HepG2 (cell line): ENCODE results near the gene SMCHD1. TPM values are rescaled to one million over a fixed set of nuclear protein-coding genes. Genes with fewer than 3 reads are reported as not detected.

Source experiments
- ATF6 ChIP-seq: sonication (generic); formaldehyde crosslinking; conservative IDR thresholded peaks from 2 replicates; pipeline ENCODE4 v1.4.0; 2020; ENCODE audit warnings: missing genetic modification reagents
- HOXA9 ChIP-seq: sonication (generic); formaldehyde crosslinking; IDR thresholded peaks from 2 replicates; pipeline ENCODE4 v1.8.1; 2022; ENCODE audit warnings: missing genetic modification reagents, mild to moderate bottlenecking, moderate library complexity, borderline replicate concordance
- MIER2 ChIP-seq: IDR thresholded peaks from 2 replicates; pipeline ENCODE4 v1.6.1; 2016; ENCODE audit warnings: missing biosample characterization, missing genetic modification reagents
- MLXIP ChIP-seq: sonication (generic); formaldehyde crosslinking; IDR thresholded peaks from 2 replicates; pipeline ENCODE4 v1.9.0; 2021; ENCODE audit warnings: missing genetic modification reagents, borderline replicate concordance
- SMC3 ChIP-seq: IDR thresholded peaks from 2 replicates; pipeline ENCODE4 v1.6.1; 2011; ENCODE audit warnings: low read length, improper control_type of control experiment
- SP4 ChIP-seq: sonication (generic); formaldehyde crosslinking; IDR thresholded peaks from 2 replicates; pipeline ENCODE4 v1.8.1; 2023; ENCODE audit warnings: mild to moderate bottlenecking, missing genetic modification reagents
- SRSF1 ChIP-seq: fragments of 200-400 bp; formaldehyde crosslinking; optimal IDR thresholded peaks from 2 replicates; pipeline ENCODE3; 2017; ENCODE audit warnings: mild to moderate bottlenecking, low read depth, low read length, moderate library complexity
- ZBTB33 ChIP-seq: sonication (generic); formaldehyde crosslinking; IDR thresholded peaks from 2 replicates; pipeline ENCODE4 v1.4.0; 2020; ENCODE audit warnings: missing genetic modification reagents
- ZNF446 ChIP-seq: sonication (generic); formaldehyde crosslinking; IDR thresholded peaks from 2 replicates; pipeline ENCODE4 v1.5.0; 2020; ENCODE audit warnings: mild to moderate bottlenecking, missing genetic modification reagents
- ZNF770 ChIP-seq: sonication (generic); formaldehyde crosslinking; IDR thresholded peaks from 2 replicates; pipeline ENCODE4 v1.5.0; 2020; ENCODE audit warnings: mild to moderate bottlenecking, missing genetic modification reagents
- ZNF781 ChIP-seq: sonication (generic); formaldehyde crosslinking; IDR thresholded peaks from 2 replicates; pipeline ENCODE4 v1.5.1; 2020; ENCODE audit warnings: borderline replicate concordance, mild to moderate bottlenecking, missing genetic modification reagents; ENCODE audit errors: not compliant biosample characterization
- ZUFSP ChIP-seq: sonication (generic); formaldehyde crosslinking; IDR thresholded peaks from 2 replicates; pipeline ENCODE4 v1.9.0; 2021; ENCODE audit warnings: missing genetic modification reagents, mild to moderate bottlenecking, borderline replicate concordance
- polyA plus RNA-seq, 8 experiments: library from polyadenylated mRNA; depleted of rRNA in 3 of 8; stranded (reverse) in 7 of 8; unstranded in 1 of 8; fragments of >200 nt; fragmentation: Illumina TruSeq in 4 of 8; extraction: Trizol in 4 of 8; gene quantifications; 2 replicates each; pipeline versions ENCODE4 v1.2.1 to v1.2.3, GENCODE V29; 2011 to 2016; ENCODE audit warnings: low read depth in 4 of 8, missing spikeins in 1 of 8, mixed read lengths in 1 of 8; ENCODE audit not compliant: insufficient read depth in 1 of 8
- total RNA-seq, 5 experiments: library from RNA; depleted of rRNA; stranded (reverse); fragments of >200 nt; fragmentation: Illumina TruSeq; extraction: Trizol; gene quantifications; 2 replicates each; pipeline ENCODE4 v1.2.3, GENCODE V29; 2016; ENCODE audit warnings: low read depth in 1 of 5

The SMCHD1 gene
- total and polyA plus RNA-seq, 2 of the 13 experiments (the other 11 are each of a cell fraction or from before 2014, with no cell fraction given) = 21.4 to 93.6 TPM

- TF ChIP-seq ATF6 (CRISPR knock-in tag) (no peak), SP4 (CRISPR knock-in tag) (peak; percentile 70; the same call in 1 of the 2 replicates), MIER2 (CRISPR knock-in tag) (no peak), MLXIP (CRISPR knock-in tag) (no peak; the same call in 1 of the 2 replicates), ZNF770 (CRISPR knock-in tag) (peak; percentile 46), ZNF446 (peak; percentile 61; the same call in 1 of the 2 replicates), SRSF1 (no peak), HOXA9 (CRISPR knock-in tag) (peak; percentile 62; the same call in 1 of the 2 replicates), SMC3 (no peak), ZBTB33 (no peak), ZUFSP (CRISPR knock-in tag) (no peak), ZNF781 (CRISPR knock-in tag) (peak; percentile 47)
Observed at GRCh38 chr18:2655178-2655953, at the start of gene SMCHD1 (continued).
